GM21381 (cell line): ENCODE results near the gene SCAANT1.

Source experiments
- ATAC-seq: cut with Tn5 transposase; IDR thresholded peaks from one replicate; pipeline ENCODE4 v1.9.1; 2021; ENCODE audit warnings: mild to moderate bottlenecking, moderate library complexity; ENCODE audit not compliant: unreplicated experiment

The SCAANT1 gene

GRCh38 chr3:63864008-63864964 lies 47.9 kb downstream of the SCAANT1 start:
- peak; percentile 36 for ATAC-seq

- peak; percentile 72 for ATAC-seq
These were observed 48.8 kb downstream of the SCAANT1 start, which contains the start of the genes ATXN7 and THOC7 for GRCh38 chr3:63863150-63864007. TSS of gene ATXN7 (plus strand) at chr3:63863867. CDS start at chr3:63912599, 48,732 bp downstream. TSS of gene THOC7 (minus strand) at chr3:63863805. CDS start at chr3:63863790, 15 bp downstream.

GRCh38 chr3:63862804-63863149 lies 49.4 kb downstream of the SCAANT1 start:
- ATAC-seq: no peak
